Adipose tissue (tissue), 3 donors: ENCODE data around the gene PPP1R2C. TPM values are rescaled to one million over a fixed set of nuclear protein-coding genes. Genes with fewer than 3 reads are reported as not detected.

ENCODE experiments used
- H3K27ac ChIP-seq: one replicate; pipeline ENCODE4 v1.5.1; 2013; ENCODE audit warnings: low read depth, low read length
- WGBS, 3 donors: extraction: QIAGEN DNeasy Blood & Tissue Kit; methylation state at CpG; one replicate each; pipeline ENCODE4 v1.1.7; 2013; 5-methylcytosine and 5-hydroxymethylcytosine counted together
- polyA plus RNA-seq, 3 donors: library from polyadenylated mRNA; stranded (reverse); fragments of 200-250 nt; gene quantifications; one replicate each; pipeline ENCODE4 v1.2.3, GENCODE V29; 2013
- donor health status: healthy with polysubstance abuse.
- donor health status: Bipolar disorder and iron deficiency.
- donor health status: healthy.

Gene PPP1R2C
- polyA plus RNA-seq = not detected

DNA sequence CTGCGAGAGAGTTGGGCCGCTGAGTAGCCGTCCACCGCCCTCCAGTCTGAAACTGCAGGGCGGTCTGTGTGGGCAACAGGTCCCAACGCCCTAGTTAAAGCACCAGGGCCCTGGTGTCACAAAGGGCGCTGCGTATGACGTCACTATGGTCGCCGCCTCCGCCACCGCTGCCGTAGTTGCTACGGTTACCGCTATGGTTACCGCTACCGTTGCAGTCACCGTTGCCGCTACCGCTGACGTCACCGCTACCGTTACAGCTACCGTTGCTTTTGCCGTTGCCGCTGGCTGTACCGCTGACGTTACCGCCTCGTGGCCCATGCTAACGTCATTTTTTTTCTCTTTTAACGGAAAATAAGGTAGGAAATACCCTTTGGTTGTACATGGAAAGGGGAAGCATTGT, at the start of gene PPP1R2C:
Gene PPP1R2C (minus strand): TSS at position 68 of the 400 bp plus-strand sequence. CDS start 84 bp downstream, outside the sequence.
- WGBS, 3 donors = 52 to 98% (median 98%) methylated on average over 27 to 33 of the region's 33 CpGs

DNA sequence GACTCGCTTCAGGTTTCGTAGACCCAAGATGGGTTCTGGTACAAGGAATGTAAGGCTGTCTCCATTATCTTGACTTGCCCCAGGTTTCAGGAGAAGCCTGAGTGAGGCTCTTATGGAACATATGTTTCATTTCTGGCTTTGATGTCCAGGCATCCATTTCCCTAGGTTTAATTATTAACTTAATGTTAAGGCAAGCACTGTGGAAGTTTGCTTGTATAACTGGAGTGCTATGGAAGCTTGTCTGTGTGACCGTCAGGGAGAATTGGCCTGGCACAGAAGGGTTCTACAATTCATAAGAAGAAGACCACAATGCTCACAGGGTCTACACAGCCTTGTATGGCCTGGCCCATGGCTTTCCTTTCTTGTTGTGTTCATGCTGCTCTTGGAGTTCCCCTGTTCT, 47.2 kb upstream of the PPP1R2C start:
- no peak overlapping the region for H3K27ac ChIP-seq
- 78 to 95% (median 91%) methylated on average over 3 of the region's 3 CpGs for WGBS, 3 donors

More for the DNA sequence above, at the start of gene PPP1R2C:
- H3K27ac ChIP-seq = no peak within 1 kb of the TSS

DNA sequence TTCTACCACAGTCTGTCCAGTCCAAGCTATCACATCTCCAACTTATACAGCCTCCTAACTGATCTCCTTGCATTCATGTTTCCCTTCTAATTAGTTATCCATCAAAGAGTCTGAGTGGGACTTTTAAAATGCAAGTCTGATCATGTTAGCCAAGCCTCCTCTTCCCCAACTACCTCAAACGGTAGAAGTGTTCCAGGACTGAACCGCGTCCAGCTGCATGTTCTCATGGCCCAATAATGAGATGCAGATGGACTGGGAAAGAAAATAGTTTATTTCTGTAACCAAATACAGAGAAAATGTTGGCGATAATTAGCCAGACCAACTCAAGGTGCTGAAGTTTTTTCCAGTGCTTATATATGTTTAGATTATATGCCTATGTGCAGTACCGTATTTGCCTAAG, 46.6 kb upstream of the PPP1R2C start:
- no peak overlapping the region for H3K27ac ChIP-seq
- WGBS, 3 donors = 66 to 81% (median 70%) methylated on average over 5 of the region's 5 CpGs

DNA sequence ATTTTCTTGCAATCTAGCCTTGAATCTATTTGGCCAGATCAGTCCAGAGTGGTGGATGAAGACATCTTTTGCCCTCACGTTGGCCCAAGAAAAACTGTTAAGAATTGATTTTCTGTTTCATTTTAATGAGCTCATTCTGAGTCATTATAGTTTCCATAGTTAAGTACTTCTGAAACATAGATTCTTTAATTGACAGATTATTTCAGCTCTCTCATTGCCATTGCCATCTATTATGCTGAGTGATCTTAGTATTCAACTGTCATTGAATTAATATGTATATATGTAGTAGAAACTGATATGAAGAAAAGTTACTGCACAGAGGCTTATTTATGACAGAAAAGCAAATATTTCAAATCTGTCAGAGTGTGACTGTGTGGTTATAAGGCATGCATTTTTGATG, 45.5 kb upstream of the PPP1R2C start:
- no peak overlapping the region for H3K27ac ChIP-seq
- WGBS, 3 donors = 53 to 81% (median 63%) methylated on average over 1 of the region's 1 CpG

DNA sequence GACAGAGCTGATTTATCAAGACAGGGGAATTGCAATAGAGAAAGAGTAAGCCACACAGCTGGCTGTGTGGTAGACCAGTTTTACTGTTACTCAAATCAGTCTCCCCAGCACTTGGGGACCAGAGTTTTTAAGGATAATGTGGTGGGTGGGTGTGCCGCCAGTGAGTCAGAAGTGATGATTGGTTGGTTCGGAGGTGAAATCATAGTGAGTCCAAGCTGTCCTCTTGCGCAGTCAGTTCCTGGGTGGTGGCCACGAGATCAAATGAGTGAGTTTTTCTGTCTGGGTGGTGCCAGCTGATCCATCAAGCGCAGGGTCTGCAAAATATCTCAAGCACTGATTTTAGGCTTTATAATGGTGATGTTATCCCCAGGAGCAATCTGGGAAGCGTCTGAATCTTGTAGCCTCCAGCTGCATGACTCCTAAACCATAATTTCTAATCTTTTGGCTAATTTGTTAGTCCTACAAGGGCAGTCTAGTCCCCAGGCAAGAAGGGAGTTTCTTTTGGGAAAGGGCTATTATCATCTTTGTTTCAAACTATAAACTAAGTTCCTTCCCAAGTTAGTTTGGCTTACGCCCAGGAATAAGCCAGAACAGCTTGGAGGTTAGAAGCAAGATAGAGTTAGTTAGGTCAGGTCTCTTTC, 44.0 kb upstream of the PPP1R2C start:
- 71 to 87% (median 78%) methylated on average over 7 of the region's 7 CpGs for WGBS, 3 donors

DNA sequence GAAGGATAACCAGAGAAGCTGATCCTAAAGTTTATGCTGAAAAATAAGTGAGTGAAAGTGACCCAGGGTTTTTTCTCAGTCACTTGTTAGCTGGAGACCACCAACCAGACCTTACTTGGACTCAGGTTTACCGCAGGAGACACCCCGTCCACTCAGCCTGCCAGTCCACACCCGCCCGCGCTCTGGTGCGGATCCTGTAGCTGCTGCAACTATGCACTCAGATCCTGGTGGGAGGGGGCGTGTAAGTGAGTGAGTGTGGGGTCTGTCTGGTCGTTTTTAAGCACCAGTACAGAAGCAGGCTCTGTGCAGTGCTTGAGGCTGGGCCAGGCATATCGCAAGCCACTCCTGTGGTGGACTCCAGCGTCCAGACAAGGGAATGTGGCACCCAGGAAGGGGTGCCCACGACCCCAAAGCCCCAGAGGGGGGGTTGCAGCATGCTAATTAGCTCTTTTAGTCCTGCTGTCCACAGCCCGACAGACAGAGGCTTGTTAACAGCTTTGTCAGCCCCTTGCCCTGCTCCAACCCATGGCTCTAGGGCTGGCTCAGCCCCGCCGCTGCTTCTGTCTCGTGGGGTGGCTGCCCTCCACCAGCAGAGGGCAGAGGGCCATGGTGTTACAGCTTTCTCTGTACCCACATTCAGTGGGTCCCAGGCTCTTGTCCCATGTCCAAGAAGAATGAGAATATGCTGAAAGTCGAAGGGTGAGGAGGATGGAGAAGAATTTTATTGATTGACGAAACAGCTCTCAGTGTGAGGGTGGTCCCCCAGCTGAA, 40.4 kb upstream of the PPP1R2C start:
- no peak overlapping the region for H3K27ac ChIP-seq
- 78 to 88% (median 88%) methylated on average over 16 to 17 of the region's 17 CpGs for WGBS, 3 donors

More for the DNA sequence above, 44.0 kb upstream of the PPP1R2C start:
- no peak overlapping the region for H3K27ac ChIP-seq

DNA sequence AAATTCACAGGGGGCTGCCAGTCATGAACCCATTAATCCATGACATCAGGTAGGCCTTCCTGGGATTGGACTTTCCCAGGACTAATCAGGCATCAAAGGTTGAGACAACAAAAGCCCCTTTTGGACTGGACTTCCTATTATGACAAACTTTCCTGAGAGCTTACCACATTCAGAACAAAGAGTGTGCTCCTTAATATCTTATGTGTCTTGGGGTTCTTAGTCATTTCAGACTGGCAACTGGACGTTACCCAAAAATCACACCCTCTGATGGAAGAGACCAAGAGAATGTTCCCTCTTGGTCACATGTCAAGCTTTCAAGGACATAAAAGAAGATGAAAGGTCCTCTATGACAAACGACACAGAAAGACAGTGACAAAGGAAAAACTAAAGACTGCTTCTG, 31.6 kb upstream of the PPP1R2C start:
- no peak overlapping the region for H3K27ac ChIP-seq
- 69 to 81% (median 76%) methylated on average over 2 of the region's 2 CpGs for WGBS, 3 donors

DNA sequence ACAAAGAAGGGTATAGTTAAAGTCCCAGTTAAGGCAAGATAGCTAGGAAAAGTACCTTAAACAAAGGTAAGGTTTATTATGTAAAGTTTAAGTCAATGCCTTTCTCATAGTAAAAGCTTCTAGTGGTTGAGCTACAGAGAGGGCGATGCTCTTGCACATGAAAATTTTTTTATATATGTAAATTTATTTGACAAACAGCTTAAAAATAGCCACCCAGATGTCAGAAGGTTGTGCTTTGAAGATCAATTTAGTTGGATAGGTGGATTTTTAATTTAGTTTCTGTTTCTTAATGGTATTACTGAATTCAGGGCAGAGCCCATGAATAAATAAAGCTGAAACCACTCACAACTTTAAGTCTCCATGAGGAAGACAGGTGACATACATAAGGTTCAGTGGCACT, 29.4 kb upstream of the PPP1R2C start:
- H3K27ac ChIP-seq = no peak overlapping the region
- WGBS, 3 donors = 91 to 95% (median 92%) methylated on average over 1 of the region's 1 CpG

DNA sequence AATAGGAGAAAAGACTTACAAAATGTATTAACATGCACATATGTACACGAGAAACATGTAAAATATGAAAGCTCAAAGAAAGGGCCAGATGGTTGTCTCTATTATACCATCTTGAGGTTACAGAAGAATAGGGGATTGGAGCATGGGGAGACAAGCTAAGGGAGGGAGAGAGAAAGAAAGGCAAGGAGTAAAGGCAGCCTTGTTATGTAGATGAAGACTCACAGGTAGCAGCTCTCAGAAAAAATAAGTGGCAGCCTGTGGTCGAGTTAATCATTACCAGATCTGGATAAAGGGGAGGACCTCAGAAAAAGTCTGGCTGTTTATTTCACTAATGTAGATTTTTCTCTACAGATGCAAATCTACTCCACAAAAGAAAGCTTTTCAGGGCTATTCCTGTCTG, 26.6 kb upstream of the PPP1R2C start:
- whole genome bisulfite sequencing, 3 donors = 39 to 87% (median 62%) methylated on average over 2 of the region's 2 CpGs
- no peak overlapping the region for H3K27ac ChIP-seq

DNA sequence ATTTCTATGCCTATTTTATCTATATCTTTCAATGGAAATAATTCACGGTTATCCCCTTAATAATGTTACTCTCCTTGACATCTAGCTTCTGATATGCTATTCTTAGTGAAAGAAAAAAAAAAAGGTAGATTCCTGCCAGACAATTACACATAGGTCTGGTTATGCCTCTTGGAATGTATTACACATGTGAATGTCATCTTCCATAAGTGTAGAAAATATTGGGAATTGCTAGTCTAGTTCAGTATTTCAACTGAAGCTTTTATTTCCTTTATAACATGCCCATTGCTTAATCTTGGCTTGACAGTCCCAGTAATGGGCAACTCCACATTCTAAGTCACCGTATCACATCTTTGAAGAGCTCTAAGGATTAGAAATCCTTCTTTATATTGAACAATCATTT, 25.4 kb upstream of the PPP1R2C start:
- no peak overlapping the region for H3K27ac ChIP-seq

DNA sequence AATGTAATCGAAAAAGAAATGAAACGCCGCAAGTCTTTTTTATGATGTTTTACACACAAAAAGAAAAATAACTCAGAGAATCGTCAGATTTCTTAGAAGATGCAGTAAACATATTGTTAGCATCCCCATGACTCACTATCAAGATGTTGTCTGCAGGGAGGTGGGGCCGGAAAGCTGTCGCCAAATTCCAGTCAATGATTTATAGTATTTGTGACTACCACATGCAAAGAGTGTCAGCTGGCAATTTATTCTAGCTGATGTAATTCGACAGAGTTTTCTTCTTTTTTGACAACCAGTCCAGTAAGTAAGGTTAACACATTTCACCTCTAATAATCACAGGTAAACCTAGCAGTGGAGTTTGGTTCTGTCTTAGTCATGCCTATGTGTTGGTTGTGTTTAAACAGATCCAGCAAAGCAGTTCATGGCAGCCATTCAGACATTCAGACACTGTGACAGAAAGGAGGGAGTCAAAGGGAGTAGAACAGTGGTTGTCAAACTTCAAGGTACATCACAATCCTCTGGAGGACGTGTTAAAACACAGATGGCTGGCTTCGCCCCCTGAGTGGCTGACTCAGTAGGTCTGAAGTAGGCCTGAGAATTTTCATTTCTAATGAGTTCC, 19.8 kb upstream of the PPP1R2C start:
- WGBS, 3 donors = 67 to 77% (median 70%) methylated on average over 9 of the region's 9 CpGs
- no peak overlapping the region for H3K27ac ChIP-seq

More for the DNA sequence above, 25.4 kb upstream of the PPP1R2C start:
- WGBS, 3 donors = 73 to 84% (median 84%) methylated on average over 2 of the region's 2 CpGs

DNA sequence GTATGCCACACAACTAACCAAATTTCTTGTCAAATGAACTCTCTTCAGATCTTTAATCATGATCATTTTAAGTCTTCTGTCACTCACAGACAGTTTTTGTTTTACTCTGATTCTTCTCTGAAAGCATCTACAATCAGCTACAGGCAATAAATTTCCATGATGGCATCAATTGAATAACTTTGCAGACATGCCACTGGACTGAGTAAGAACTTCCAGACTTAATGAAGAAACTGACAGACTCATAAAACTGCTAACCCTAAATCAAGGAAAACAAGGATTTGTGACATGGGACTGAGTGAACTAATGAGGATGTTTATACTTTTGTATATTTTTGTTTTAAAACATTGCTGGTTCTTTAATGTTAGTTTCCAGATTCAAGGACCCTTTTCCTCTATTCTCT, 5.5 kb upstream of the PPP1R2C start:
- no peak overlapping the region for H3K27ac ChIP-seq

DNA sequence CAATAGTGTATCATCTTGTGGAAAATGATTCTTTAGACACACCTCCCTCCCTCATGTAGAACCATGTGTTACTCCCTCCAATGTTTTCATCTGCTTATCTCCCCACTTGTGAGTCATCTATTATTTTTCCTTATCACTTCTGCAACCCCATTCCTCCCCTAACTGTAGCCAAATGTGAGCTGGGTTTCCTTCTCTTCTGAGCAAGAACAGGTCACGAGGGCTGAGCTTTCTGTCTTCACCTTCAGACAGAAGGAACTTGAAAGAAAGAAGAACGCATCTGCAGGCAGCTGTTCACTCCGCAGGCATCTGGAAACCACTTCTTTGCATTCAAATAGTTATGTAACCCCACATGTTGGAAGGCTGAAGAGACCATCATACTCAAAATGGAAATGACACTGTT, 1.8 kb downstream of the PPP1R2C start:
- H3K27ac ChIP-seq = no peak overlapping the region
- WGBS, 3 donors = 35 to 73% (median 37%) methylated on average over 3 of the region's 3 CpGs

DNA sequence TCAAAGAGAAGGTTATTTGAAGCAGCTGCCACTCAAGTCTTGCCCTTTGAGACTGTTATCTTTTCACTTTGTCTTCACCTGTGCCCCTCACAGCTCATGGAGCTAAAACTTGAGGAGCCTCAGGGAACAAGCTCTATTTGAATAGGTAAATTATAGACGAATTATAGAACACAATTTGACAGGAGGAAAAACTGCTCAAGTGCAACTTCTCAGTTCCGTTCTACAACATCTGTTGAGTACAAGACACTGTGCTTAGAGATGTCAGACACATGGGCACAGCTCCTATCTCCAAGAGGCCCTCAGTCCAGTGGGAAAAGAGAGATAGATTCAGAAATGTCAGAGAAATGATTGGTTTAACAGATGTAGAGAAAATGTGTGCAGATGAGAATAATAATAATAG, 5.1 kb downstream of the PPP1R2C start:
- no peak overlapping the region for H3K27ac ChIP-seq
- 74 to 89% (median 74%) methylated on average over 2 of the region's 2 CpGs for WGBS, 3 donors

DNA sequence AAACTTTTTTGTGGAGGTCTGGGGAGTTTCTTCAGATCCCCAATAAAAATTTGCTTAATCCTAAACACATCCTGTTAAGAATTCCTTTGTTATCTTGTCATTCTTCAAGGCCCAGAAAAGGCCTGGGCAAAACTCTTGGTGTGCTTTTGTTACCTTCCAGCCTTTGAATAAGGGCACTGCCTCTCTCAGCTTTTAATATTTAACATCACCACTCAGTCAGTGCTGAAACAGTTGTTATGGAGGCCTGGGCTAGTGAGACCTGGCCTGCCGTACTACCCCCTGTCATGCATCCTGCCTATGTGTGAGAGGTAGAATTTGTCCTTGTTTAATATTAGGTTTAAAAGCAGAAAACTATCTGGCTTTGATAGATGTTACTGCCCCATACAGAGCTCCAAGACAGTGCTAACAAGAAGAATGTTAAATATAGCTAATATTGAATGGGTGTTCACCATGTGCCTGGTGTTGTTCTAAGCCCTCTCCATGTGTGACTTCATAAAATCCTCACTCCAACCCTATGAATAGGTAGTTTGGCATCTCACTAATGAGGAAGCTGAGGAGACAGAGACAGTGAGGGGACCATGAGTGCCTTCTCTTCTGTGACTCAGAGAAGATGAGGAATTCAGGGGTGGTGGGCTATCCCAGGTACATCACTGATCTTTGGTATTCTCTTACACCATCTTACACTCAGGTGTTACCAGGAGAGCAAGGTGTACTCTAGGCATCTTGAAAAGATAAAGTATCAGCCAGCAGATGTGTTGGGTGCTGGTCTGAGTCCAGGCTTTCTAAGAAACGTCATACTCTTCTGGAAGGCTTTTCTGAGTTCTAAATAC, 6.2 kb downstream of the PPP1R2C start:
- H3K27ac ChIP-seq = no peak overlapping the region
- 70 to 82% (median 70%) methylated on average over 2 of the region's 2 CpGs for WGBS, 3 donors

DNA sequence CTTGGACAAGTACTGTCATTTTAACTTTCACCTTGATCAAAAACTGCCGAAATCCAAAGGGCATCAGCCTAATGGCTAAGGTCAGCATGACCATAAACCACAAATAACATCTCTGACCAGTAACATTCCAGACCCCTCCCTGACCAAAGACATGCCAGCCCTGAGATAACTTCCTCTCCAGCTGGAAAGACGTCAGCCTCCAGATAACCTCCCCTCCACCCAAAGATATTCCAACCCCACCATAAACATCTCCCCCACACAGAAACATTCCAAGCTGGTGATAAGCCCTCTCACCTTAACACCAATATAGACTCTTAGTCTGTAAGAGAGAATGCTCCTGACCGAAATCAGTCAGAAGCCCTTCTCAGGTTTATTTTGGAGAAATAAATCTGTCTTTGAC, 7.4 kb downstream of the PPP1R2C start:
- 72 to 80% (median 79%) methylated on average over 3 of the region's 3 CpGs for WGBS, 3 donors

DNA sequence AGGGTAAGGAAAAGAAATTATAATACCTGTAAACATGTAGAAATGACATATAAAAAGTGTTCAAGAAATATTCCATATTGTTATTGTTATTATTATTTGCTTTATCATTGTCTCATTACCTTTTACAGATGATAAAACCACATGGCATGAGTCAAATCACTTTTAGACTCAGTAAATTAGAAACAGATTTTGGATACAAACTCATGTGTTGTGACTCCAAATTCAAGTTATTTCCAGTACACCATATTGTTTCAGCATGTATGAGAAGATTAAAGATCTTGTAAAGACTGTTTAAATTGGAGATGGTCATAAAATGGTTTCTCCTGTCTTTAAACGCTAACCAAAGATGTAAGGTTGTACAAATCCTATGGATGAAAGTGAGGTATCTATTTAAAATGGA, 18.1 kb downstream of the PPP1R2C start:
- no peak overlapping the region for H3K27ac ChIP-seq
- 80 to 100% (median 93%) methylated on average over 1 of the region's 1 CpG for WGBS, 3 donors

More for the DNA sequence above, 7.4 kb downstream of the PPP1R2C start:
- H3K27ac ChIP-seq = no peak overlapping the region

DNA sequence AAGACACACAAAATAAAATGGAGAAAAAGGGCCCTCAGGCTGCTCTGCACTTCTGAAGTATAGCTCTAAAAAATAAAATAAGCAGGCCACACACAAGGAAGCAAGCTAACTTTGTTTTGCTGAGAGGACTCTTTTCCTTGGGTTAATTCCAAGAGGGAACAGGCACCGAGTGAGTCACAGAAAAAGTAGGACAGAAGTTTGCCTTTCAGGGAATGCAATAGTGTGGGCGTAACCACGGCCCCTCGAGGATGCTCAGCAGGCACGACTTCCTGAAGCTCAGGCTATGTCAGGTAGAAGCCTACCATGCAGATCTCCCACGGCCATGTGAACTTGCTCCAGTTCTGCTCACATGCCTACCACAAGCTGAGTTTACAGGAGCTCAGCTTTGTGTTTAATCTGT, 22.1 kb downstream of the PPP1R2C start:
- 33 to 53% (median 35%) methylated on average over 6 of the region's 6 CpGs for WGBS, 3 donors
- H3K27ac ChIP-seq = no peak overlapping the region

DNA sequence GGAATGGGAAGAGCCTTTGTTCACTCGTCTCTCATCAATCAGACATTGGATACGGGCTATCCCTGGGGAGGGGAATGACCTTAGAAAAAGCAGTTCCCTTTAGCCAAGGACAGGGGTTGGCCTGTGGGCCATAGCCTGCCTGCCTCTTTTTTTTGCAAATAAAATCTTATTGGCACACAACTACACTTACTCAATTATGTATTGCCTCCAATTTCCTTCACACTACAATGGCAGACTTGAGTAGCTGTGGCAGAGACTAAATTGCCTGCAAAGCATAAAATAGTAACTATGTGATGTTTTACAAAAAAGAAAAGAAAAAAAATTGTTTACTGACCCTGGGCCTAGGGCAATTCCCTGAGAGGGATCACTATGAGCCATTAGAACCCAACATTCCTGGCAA, 23.4 kb downstream of the PPP1R2C start:
- H3K27ac ChIP-seq = no peak overlapping the region
- 36 to 90% (median 66%) methylated on average over 2 of the region's 2 CpGs for WGBS, 3 donors
